Neutrophil (primary cell): ENCODE measurements around the gene CDH26.

ENCODE experiments used
- H3K27ac ChIP-seq: fragments of 200-600 bp; sonication (generic); 2 replicates; pipeline ENCODE4 v1.5.1; 2016; ENCODE audit warnings: mild to moderate bottlenecking, moderate library complexity
- H3K27me3 ChIP-seq: fragments of 200-600 bp; sonication (generic); 2 replicates; pipeline ENCODE4 v1.6.0; 2016; ENCODE audit warnings: mild to moderate bottlenecking
- H3K36me3 ChIP-seq: fragments of 200-600 bp; sonication (generic); 2 replicates; pipeline ENCODE4 v1.5.1; 2017
- H3K4me1 ChIP-seq, 2 experiments: fragments of 200-600 bp in 1 of 2; sonication (generic) in 1 of 2; 1 replicate in 1 of 2; 2 replicates in 1 of 2; pipeline versions ENCODE4 v1.5.1 to v1.6.1; 2013 to 2016; ENCODE audit warnings: low read depth in 1 of 2, low read length in 1 of 2, mild to moderate bottlenecking in 1 of 2, moderate library complexity in 1 of 2; ENCODE audit not compliant: control insufficient read depth in 1 of 2, insufficient read depth in 1 of 2
- H3K4me3 ChIP-seq, 2 experiments: fragments of 200-600 bp in 1 of 2; sonication (generic) in 1 of 2; 1 replicate in 1 of 2; 2 replicates in 1 of 2; pipeline ENCODE4 v1.5.1; 2013 to 2016; ENCODE audit warnings: low read depth in 1 of 2, low read length in 1 of 2, mild to moderate bottlenecking in 1 of 2, moderate library complexity in 1 of 2
- H3K9me3 ChIP-seq: fragments of 200-600 bp; sonication (generic); 2 replicates; pipeline ENCODE4 v1.5.1; 2016
- CTCF ChIP-seq: fragments of 200-600 bp; sonication (generic); IDR thresholded peaks from 2 replicates; pipeline ENCODE4 v1.5.1; 2016; ENCODE audit warnings: antibody characterized with exemption

Gene CDH26

GRCh38 chr20:60013296-60014139 lies 55.3 kb downstream of the CDH26 start:
- Histone ChIP-seq H3K4me1 (peaks cover 41 to 58% of the 10 kb centered on the region in 2 experiments), H3K27me3 (no peaks in the 10 kb centered on the region), H3K9me3 (no peaks in the 10 kb centered on the region), H3K4me3 (no peak overlapping the region), H3K36me3 (no peaks in the 10 kb centered on the region), H3K27ac (no peak overlapping the region)
- no peak for TF ChIP-seq CTCF

GRCh38 chr20:60016406-60016805 lies 58.2 kb downstream of the CDH26 start:
- no peaks in the 10 kb centered on the region for H3K36me3 ChIP-seq
- TF ChIP-seq CTCF, result no peak
- H3K27me3 ChIP-seq, result no peaks in the 10 kb centered on the region
- no peak overlapping the region for H3K4me3 ChIP-seq
- peak overlapping the region; percentile 64 for H3K27ac ChIP-seq
- H3K4me1 ChIP-seq, result peaks cover 22 to 32% of the 10 kb centered on the region in 2 experiments
- no peaks in the 10 kb centered on the region for H3K9me3 ChIP-seq

- H3K4me1 ChIP-seq, result peaks cover 15 to 24% of the 10 kb centered on the region in 2 experiments
- H3K4me3 ChIP-seq, result no peak overlapping the region
- H3K36me3 ChIP-seq, result no peaks in the 10 kb centered on the region
- no peak overlapping the region for H3K27ac ChIP-seq
- no peak for TF ChIP-seq CTCF
- H3K9me3 ChIP-seq, result no peaks in the 10 kb centered on the region
- no peaks in the 10 kb centered on the region for H3K27me3 ChIP-seq
These were observed 62.0 kb downstream of the CDH26 start for GRCh38 chr20:60020251-60020650.

- H3K27ac ChIP-seq, result no peak overlapping the region
- H3K27me3 ChIP-seq, result no peaks in the 10 kb centered on the region
- H3K4me1 ChIP-seq, result peaks cover 10 to 16% of the 10 kb centered on the region in 2 experiments
- H3K9me3 ChIP-seq, result no peaks in the 10 kb centered on the region
- no peak overlapping the region for H3K4me3 ChIP-seq
- TF ChIP-seq CTCF, result no peak
- H3K36me3 ChIP-seq, result no peaks in the 10 kb centered on the region
These were observed 62.9 kb downstream of the CDH26 start for GRCh38 chr20:60021104-60021503.

- H3K27me3 ChIP-seq, result no peaks in the 10 kb centered on the region
- TF ChIP-seq CTCF, result no peak
- no peak overlapping the region for H3K27ac ChIP-seq
These were observed 64.6 kb downstream of the CDH26 start for GRCh38 chr20:60022849-60023248.

More at GRCh38 chr20:60022849-60023248, 64.6 kb downstream of the CDH26 start:
- Histone ChIP-seq H3K9me3 (no peaks in the 10 kb centered on the region), H3K36me3 (no peaks in the 10 kb centered on the region), H3K4me3 (no peak overlapping the region), H3K4me1 (peaks cover 0 to 5% of the 10 kb centered on the region in 2 experiments)
